ENCODE data around the gene FBXW2.

DNA sequence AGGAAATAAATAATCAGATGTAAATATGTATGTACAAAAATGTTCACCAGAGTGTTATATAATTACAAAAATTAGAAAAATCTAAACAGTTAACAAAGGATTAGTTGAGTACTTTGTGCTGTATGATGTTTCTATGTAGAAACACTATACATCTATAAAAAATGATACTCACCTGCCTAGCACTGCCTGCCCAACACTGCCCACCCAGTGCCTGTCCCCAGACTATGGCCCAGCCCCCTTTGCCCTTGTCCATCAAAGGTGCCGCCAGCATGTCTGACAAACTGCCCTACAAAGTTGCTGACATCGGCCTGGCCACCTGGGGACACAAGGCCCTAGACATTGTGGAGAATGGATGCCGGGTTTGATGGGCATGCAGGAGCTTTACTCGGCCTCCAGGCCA, 72.8 kb downstream of the FBXW2 start:
- TF ChIP-seq CTCF (IDR thresholded peaks at IDR 0.05) (no peak), POLR2A (IDR thresholded peaks at IDR 0.05) (no peak)

Data from adrenal gland (tissue), 5 donors.